Right atrium auricular region (tissue), 2 donors: ENCODE measurements around the gene PNPLA5. TPM values are rescaled to one million over a fixed set of nuclear protein-coding genes. Genes with fewer than 3 reads are reported as not detected.
"Not testable (repeated sequence)": the region's sequence is repeated elsewhere in the genome, so short reads cannot be mapped to it uniquely, and the experiment has no call there.

ENCODE experiments used
- DNase-seq: peaks from one replicate; pipeline ENCODE4 v3.0.0-alpha.2; 2019; ENCODE audit warnings: low spot score
- H3K27ac ChIP-seq, 2 donors: fragments of 200-600 bp; sonication (generic); 1 replicate in 1 of 2; 2 replicates in 1 of 2; pipeline ENCODE4 v1.5.1; 2016 to 2019
- H3K27me3 ChIP-seq, 2 donors: fragments of 200-600 bp; sonication (generic); one replicate each; pipeline versions ENCODE4 v1.5.1 to v1.6.0; 2017 to 2019
- H3K36me3 ChIP-seq: fragments of 200-600 bp; sonication (generic); one replicate; pipeline ENCODE4 v1.5.1; 2016
- H3K4me1 ChIP-seq, 2 donors: fragments of 200-600 bp; sonication (generic); one replicate each; pipeline versions ENCODE4 v1.5.1 to v1.6.0; 2017 to 2019
- H3K4me3 ChIP-seq, 2 donors: fragments of 200-600 bp; sonication (generic); 1 replicate in 1 of 2; 2 replicates in 1 of 2; pipeline ENCODE4 v1.5.1; 2017 to 2019; ENCODE audit warnings: mild to moderate bottlenecking in 1 of 2, moderate library complexity in 1 of 2
- H3K9me3 ChIP-seq, 2 donors: fragments of 200-600 bp; sonication (generic); one replicate each; pipeline ENCODE4 v1.5.1; 2019
- total RNA-seq, 2 donors: library from RNA; depleted of rRNA; stranded (reverse); fragments of >200 nt; gene quantifications; one replicate each; pipeline ENCODE4 v1.1.0, GENCODE V29; 2016
- TF ChIP-seq, protein P1 (sequence below), 2 donors: fragments of 200-600 bp; sonication (generic); IDR thresholded peaks; one replicate each; pipeline ENCODE4 v1.5.1; 2019; ENCODE audit warnings: antibody characterized with exemption in 2 of 2

Gene PNPLA5
- total RNA-seq, 2 donors from 2014 or later: not detected

GRCh38 chr22:43879901-43880540 lies 11.8 kb downstream of the PNPLA5 start:
- H3K36me3 ChIP-seq: no peaks in the 10 kb centered on the region
- H3K4me3 ChIP-seq: no peak overlapping the region
- no peaks in the 10 kb centered on the region for H3K9me3 ChIP-seq
- DNase-seq: no peak
- H3K27me3 ChIP-seq: no peaks in the 10 kb centered on the region
- no peak overlapping the region for H3K27ac ChIP-seq
- H3K4me1 ChIP-seq: no peaks in the 10 kb centered on the region
- TF ChIP-seq, protein P1, sequence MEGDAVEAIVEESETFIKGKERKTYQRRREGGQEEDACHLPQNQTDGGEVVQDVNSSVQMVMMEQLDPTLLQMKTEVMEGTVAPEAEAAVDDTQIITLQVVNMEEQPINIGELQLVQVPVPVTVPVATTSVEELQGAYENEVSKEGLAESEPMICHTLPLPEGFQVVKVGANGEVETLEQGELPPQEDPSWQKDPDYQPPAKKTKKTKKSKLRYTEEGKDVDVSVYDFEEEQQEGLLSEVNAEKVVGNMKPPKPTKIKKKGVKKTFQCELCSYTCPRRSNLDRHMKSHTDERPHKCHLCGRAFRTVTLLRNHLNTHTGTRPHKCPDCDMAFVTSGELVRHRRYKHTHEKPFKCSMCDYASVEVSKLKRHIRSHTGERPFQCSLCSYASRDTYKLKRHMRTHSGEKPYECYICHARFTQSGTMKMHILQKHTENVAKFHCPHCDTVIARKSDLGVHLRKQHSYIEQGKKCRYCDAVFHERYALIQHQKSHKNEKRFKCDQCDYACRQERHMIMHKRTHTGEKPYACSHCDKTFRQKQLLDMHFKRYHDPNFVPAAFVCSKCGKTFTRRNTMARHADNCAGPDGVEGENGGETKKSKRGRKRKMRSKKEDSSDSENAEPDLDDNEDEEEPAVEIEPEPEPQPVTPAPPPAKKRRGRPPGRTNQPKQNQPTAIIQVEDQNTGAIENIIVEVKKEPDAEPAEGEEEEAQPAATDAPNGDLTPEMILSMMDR (IDR thresholded peaks at IDR 0.05): no peak

DNA sequence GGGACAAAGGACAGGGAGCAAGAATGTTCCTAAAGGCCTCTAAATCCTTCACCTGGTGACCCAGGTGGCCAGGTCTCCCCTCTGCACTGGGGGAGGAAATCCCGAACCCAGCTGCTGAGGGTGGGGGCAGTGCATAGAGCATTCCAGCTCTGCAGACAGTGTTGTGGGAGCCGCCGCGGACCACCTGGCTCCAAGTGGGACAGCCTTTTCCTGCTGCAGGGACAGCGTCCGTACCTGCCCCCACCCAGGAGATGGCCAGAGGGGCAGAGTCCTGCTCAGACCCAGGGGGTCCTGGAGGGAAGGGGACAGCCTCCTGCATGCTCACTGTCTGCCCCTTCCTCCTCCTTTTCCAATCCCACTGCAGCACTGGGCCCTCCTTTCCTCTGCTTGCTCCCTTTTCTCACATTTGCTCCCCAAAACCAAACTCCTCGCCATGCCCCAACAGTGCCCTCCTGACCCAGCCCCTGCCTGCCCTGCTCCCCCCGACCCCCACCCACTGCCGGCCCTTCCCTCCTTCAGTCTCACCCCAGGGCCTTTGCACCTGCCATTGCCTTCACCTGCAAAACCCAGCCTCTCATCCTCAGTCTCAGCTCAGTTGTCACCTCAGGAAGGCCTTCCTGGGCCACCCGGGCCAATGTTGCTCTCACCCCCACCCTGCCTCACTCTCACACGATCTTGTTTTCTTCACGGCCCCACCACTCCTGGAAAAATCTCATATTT lies 12.8 kb downstream of the PNPLA5 start:
- H3K4me1 ChIP-seq: no peaks in the 10 kb centered on the region
- no peak for DNase-seq
- TF ChIP-seq, protein P1 (IDR thresholded peaks at IDR 0.05): no peak
- H3K9me3 ChIP-seq: no peaks in the 10 kb centered on the region
- H3K27ac ChIP-seq: no peak overlapping the region
- H3K36me3 ChIP-seq: no peaks in the 10 kb centered on the region
- no peaks in the 10 kb centered on the region for H3K27me3 ChIP-seq
- H3K4me3 ChIP-seq: no peak overlapping the region

- H3K36me3 ChIP-seq: no peaks in the 10 kb centered on the region
- no peak overlapping the region for H3K4me3 ChIP-seq
- TF ChIP-seq, protein P1 (IDR thresholded peaks at IDR 0.05): no peak
- DNase-seq: no peak
- H3K27me3 ChIP-seq: no peaks in the 10 kb centered on the region
- no peak overlapping the region for H3K27ac ChIP-seq
- H3K9me3 ChIP-seq: no peaks in the 10 kb centered on the region
- H3K4me1 ChIP-seq: no peaks in the 10 kb centered on the region
Observed at GRCh38 chr22:43878079-43878795, 13.6 kb downstream of the PNPLA5 start.

- Histone ChIP-seq H3K4me1 (no peaks in the 10 kb centered on the region), H3K4me3 (no peak overlapping the region), H3K9me3 (peaks cover 0 to 3% of the 10 kb centered on the region in 2 donors), H3K36me3 (no peaks in the 10 kb centered on the region), H3K27me3 (no peaks in the 10 kb centered on the region), H3K27ac (no peak overlapping the region)
- TF ChIP-seq, protein P1 (IDR thresholded peaks at IDR 0.05): no peak
- no peak for DNase-seq
Observed at GRCh38 chr22:43876866-43877509, 14.8 kb downstream of the PNPLA5 start.

DNA sequence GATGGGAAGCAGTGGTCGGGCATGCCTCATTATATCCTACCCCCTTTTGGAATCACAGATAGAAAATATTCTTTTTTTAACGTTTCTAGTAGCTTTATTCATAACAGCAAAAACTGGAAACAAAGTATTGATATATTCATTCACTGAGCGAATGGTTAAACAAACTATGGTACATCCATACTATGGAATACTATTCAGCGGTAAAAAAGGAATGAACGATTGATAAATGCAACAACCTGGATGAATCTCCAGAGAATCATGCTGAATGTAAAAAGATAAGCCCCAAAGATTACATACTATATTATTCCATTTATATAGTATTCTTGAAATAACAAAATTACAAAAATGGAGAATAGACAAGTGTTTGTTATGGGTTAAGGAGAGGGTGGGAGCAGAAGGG lies 22.0 kb downstream of the PNPLA5 start:
- Histone ChIP-seq H3K4me1 (no peaks in the 10 kb centered on the region), H3K9me3 (peaks cover 0 to 16% of the 10 kb centered on the region in 2 donors), H3K4me3 (no peak overlapping the region), H3K36me3 (no peaks in the 10 kb centered on the region), H3K27ac (no peak overlapping the region), H3K27me3 (no peaks in the 10 kb centered on the region)
- DNase-seq: no peak
- TF ChIP-seq, protein P1 (IDR thresholded peaks at IDR 0.05): no peak

DNA sequence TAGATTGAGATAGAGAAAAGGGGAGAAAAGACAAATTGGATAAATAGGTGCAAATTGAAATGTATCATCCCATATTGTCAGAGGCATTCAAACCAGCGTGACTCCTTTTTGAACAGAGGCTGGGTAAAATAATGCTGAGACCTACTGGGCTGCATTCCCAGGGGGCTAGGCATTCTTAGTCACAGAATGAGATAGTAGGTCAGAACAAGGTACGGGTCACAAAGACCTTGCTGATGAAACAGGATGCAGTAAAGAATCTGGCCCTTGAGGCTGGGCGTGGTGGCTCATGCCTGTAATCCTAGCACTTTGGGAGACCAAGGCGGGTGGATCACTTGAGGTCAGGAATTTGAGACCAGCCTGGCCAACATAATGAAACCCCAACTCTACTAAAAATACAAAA lies 22.8 kb downstream of the PNPLA5 start:
- H3K4me1 ChIP-seq, H3K4me3 ChIP-seq, H3K27me3 ChIP-seq, H3K27ac ChIP-seq, DNase-seq, H3K36me3 ChIP-seq: not testable (repeated sequence)
- peaks cover 0 to 16% of the 10 kb centered on the region in 2 donors for H3K9me3 ChIP-seq
